HG02981 (cell line): ENCODE measurements around the gene PPIF.
A peak's percentile ranks its signal among the peaks of the same experiment; 100 is the strongest.

Experiments used
- ATAC-seq: cut with Tn5 transposase; IDR thresholded peaks from one replicate; pipeline ENCODE4 v1.9.1; 2021; ENCODE audit warnings: mild to moderate bottlenecking, moderate library complexity; ENCODE audit not compliant: unreplicated experiment

The PPIF gene

DNA sequence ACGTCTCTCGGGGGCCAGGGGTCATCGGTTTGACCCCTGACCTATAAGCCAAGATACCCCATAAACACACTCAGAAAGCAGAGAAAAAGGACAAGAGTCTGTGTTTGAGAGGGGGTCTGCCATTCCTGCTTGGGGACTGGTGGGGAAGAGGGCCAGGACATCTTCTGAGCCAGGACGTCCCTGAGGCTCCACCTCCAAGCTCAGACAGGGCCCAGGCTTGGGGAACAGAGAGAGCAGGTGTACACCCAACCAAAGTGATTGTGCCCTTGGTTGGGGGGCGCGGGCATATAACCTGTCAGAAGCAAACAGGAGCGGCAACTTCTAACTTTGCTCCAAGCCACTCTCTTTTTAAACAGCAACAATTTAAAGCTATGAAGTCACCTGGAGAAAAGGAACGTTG, 33.9 kb upstream of the PPIF start:
- ATAC-seq: no peak

DNA sequence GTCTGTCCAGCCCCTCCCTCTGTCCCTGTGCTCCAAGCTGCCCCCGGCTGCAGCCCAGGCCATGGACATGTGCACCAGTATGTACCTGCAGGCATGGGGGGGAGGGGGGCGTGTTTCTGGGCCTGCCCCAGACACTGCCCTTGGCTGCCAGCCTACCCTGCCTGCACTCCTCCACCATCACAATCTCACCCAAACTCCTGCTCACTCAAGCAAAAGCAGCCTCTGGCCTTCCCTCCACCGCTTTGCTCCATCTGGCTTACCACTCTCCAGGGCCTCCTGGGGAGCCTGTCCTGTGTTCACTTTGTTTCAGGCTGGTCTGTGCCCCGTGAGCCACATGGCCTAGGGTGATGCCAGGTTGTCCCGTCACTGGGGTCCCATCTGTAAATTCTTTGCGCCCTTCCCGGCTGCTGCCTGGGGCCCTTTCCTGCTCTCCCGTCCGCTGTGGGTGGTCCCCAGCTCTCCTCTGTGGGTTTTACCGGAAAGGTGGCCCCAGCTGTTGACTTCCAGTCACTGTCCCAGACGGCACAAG, 33.3 kb upstream of the PPIF start:
- ATAC-seq: no peak

DNA sequence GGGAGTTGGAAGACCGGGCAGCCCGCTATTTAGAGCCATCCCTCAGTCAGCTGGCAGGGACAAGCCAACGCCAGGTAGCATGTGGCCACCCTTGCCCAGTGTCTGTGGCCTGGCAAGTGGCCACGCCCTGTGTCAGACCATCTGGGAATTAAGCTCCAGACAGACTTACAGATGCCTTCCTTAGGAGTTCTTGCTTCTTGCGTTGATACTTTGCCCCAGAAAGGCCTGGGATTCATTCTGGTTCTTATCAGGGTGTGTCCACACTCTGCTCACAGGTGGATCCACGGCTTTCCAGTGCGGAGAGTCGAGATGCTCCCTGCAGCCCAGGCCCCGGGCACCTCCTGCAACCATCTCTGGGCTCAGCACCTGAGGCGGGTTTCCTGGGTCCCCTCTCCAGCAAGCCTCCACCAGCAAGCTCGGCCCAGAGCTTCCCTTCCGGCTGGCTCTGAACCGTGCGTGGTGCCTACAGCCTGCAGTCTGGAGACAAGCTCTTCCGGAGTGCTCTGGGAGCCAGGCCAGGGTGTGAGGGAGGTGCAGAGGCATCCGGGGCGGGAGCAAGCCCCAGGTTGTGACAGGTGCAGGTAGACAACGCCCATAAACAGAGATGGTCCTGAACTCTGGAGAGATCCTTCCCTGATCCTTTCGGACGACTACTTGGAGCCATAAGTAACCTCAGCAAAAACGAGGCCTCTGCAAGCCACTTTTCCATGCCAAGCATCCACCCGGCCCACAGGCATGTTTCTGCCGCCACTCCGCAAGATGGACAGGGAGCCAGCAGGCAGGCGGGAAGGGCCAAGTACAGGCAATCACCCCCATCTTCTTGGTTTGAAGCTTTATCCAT, 32.3 kb upstream of the PPIF start:
- no peak for ATAC-seq

DNA sequence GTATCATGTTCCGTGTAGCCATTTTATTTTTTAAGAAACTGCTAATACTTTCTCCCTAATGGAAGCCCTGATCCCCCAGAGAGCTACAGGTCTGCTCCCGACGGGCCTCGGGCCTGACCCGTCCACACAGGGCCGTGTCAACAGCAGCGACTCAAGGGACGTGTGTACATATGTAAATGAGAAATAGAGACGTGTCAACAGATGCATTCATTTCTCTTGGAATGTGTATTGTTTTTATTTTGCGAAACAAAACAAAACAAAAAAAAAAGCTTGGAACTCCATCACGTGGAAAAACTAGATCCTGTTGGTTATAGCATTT, 31.7 kb upstream of the PPIF start:
- ATAC-seq: no peak

DNA sequence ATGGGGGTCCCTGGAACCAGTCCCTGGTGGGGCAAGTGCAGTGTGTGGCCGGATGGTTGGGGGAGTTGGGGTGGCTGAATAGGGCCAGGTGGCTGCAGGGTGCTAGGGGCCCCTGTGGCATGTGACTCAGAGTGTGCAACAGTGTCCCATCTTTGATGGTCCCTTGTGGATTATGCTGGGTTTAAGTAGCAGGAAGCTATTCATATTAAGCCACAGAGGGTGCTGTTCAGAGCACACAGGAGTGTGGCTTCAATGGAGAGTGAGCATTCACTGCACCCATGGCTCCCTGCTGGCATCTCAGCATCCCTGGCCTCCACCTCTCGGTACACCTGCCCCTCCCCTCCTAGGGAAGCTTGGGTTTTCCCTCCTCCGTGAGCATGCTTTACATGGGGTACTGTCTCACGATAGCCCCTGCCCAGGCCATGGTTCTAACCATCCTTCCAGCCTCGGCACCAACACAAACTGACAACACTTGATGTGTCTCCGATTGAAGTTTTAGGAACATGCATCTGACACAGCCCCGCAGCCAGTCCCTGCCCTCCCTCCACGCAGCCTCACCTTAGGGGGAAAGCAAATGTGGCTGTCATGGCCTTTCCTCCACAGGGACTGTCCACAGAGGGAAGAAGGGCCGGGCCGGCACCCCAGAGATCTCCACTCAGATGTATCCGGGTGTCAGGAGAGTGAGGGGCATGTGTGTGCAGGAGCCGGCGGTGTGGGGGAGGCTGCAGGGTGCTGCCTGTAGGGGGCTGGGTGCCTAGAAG, 30.4 kb upstream of the PPIF start:
- ATAC-seq: peak; percentile 71

DNA sequence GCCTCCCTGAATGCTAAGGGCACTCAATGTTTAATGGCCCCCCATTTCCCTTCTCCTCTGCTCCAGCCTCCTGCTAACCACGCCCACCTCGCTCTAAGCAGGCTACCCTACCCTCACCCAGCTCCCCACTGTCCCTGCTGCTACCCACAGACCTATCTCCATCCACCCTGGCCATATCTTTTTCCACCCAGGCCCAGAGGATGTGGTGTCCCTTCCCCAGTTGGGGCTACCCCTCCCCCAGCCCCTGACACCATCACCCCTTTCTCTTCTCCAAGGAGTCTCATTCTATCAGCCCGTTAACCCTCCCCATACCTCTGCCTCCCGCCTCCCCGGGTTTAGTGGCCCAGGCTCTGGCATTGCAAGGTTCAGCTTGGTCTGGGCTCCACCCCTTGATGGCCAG, 28.9 kb upstream of the PPIF start:
- no peak for ATAC-seq

DNA sequence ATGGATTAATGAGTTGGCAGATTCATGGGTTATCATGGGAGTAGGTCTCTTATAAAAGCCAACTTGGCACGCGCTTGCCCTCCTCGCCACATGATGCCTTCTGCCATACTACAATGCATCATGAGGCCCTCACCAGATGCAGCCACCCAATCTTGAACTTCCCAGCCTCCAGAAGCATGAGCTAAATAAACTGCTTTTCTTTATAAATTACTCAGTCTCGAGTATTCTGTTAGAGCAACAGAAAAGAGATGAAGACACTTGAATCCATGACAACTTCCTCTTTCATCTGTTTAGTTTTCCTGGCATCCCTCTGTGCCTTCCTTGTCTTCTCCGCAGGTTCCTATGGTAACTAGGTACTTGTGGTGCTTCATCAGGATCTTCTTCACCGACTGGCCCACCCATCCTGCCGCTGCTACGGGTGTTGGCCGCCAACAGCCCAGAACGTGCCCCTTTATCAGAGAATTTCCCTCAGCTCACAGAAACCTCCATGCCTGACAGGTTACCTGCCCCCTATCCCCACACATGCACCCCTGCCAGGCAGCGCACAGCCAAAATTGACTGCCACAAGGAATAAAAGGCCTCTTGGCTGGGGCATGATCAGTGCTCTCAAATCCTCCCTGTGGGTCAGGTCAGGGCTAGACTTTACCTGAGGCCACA, 28.0 kb upstream of the PPIF start:
- ATAC-seq: no peak

DNA sequence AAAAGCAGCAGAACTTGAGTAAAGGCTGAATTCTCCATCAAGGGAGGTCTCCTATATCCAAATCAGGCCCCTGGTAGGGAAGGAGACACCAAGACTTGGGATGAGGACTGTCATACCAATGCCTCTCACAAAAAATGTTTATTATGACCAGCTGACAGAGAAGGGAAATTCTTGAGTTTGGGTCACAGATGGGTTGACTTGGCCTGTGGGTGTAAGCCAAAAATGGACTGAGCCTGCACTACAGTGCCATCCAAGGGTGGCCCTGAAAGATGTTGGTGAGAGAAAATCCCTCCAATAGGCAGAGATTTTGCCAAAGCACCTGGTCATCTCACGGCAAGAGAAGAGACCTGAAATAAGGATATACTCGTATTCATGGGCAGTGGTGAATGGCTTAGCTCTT, 27.0 kb upstream of the PPIF start:
- no peak for ATAC-seq

DNA sequence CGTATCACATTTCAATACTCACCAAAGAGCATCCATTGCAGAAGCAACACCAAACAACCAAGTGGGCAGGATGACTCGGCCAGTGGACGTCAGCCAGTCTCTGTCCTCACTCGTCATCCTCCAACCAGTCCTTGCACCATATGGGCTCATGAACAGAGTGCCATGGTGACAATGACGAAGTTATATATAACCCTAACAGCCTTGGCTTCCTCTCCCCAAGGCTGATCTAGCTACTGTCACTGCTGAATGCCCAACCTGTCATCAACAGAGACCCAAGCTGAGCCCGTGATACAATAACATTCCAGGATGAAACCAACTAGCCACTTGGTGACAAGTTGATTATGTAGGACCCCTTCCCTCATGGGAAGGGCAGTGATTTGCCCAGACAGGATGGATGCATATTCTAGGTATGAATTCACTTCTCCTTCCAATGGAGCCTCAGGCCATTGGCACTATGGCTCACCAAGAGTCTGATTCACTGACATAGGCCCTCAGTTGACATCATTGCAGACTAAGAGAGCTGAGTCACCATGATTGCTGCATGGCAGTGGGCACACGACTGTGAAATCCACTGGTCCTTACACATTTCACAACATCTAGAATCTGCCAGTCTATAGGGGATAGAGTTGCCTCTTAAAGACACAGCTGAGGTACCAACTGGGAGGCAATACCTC, 26.3 kb upstream of the PPIF start:
- no peak for ATAC-seq

DNA sequence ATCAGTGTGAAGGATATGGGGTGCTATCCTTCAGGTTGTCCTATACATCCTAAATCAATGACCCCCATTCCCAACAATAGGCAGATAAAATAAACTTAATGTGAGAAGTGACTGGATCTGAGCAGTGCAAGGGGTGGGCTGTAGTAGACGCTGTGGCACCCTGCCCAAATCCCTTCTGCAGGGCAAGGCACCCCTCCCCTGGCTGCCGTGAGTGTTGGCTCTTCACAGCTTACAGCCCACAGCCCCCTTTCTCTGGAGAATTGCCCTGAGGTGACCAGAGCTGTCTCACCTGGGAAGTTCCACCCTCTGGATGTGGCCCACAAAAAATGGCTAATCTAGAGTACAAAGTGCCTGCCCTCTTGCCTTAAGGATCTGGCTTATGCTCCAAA, 25.8 kb upstream of the PPIF start:
- ATAC-seq: no peak

DNA sequence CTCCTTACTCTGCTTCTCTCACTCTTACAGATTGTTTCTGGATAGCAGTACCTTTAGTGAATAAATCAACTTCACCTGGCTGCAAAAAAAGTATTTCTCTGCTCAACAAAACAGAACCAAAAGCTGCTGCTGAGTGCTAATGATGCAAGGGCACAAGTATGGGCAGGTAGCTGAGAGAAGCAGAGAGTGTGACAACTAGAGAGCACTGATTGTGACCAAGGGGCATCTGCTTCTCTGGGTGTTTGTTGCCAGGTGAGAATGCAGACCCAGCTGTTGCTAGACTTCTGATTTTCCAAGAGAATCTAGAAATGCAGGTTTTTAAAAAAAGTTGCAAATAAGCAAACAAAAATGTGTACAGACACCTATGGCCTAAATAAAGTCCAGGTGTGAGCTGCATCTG, 25.3 kb upstream of the PPIF start:
- ATAC-seq: no peak

DNA sequence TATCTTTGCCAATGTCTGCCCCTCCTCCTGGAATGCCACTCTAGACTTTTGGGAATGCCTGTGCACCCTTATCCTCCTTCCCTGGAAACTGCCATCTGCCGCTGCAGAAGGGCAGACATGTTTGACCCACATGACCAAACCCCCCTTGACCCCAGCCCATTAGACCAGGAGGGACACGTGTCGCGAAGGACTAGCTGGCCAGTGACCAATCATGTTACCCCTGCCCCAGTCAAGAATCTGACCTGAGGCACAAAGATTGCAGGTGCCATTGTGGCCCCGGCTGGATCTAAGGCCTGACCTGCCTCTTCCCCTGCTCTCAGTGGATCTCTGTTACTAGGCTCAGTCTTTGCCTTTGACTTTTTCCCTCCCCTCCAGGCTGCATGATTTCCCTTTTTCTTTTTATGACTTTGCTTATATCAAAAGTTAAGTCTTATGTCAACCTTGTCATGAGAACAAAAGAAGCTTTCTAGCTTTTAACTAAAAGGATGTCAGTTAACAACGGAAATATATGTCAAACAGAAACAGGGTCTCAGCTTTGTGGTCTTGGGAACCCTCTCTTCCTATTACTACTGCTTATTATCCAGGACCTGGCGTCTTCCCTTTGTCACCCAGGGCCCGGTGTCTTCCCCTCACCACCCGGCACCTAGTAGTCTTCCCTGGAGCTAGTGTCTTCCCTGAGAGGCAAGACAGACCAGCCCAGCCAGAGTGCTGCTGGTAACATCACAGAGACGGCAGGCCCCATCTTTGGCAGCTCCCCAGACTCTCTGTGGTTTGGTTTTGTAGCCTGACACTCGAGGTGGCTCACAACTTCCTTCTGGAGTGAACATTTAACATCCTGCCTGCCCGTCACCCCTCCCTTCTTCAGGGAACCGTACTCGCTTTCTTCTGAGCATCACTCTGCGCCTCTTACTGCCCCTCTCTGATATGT, 24.4 kb upstream of the PPIF start:
- peak; percentile 56 for ATAC-seq

DNA sequence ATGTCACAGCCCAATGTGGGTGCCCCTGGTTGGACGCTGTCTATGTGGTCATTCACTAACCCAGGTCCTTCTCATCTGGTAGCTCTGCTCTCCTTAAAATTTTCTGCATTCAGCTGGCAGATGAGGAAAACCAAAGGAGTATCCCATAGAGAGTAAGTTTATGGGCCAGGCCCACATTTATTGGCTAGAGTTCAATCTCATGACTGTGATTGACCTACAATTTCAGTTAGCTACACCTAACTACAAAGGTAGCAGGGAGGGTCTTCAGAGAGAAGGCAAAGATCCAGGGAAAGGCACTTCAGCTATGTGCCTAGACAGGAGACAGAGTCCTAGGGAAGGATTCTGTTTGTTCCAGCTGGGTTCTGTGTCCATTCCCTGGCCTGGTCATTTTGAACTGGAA, 23.7 kb upstream of the PPIF start:
- ATAC-seq: no peak

DNA sequence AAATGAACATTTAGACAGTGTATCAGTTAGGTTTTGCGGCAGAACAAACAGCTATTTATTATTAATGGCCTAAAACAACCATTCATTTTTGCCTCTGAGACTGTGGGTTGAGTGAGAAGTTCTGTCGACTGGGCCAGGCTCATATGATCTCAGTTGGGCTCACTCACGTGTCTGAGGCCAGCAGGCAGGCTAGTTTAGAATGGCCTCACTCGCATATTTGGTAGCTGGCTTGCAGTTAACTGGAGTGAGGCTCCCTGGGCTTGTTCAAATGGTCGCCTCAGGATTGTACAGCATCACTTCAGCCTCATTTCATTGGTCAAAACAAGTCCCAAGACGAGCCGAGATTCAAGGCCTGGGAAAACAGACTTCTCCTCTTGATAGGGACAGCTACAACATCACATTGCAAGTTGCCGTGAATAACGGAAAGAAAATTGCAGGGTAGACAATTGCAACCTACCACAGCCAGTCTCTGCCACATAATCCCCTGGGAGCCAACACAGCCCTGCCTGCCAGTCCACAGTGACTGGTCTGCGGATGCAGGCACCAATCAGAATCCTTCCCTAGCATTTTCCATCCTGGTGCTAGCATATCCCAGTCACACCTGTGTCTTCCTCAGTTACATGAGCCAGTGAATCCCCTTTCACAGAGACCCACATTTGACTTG, 23.1 kb upstream of the PPIF start:
- no peak for ATAC-seq

DNA sequence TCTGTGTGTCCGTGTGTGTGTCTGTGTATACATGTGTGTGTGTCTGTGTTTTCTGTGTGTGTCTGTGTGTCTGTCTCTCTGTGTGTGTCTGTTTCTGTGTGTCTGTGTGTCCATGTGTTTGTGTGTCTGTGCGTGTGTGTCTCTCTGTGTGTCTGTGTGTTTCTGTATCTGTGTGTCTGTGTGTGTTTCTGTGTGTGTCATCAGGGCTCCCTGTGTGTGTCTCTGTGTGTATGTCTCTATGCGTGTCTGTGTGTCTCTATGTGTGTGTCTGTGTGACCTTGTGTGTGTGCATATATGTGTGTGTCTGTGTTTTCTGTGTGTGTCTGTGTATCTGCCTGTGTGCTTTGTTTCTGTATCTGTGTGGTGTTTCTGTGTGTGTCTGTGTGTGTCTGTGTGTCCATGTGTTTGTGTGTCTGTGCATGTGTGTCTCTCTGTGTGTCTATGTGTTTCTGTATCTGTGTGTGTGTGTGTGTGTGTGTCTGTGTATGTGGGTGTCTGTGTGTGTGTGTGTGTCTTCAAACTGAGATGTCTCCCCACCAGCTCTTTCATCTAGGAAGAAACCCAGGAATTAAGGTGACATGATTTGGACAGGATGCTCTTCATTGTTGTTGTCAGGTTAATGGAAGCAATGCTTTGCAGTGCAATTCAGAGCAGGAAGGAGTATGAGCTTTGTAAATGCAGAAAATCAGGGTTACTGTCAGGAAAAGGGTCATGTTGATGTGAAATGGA, 20.7 kb upstream of the PPIF start:
- ATAC-seq: no peak

DNA sequence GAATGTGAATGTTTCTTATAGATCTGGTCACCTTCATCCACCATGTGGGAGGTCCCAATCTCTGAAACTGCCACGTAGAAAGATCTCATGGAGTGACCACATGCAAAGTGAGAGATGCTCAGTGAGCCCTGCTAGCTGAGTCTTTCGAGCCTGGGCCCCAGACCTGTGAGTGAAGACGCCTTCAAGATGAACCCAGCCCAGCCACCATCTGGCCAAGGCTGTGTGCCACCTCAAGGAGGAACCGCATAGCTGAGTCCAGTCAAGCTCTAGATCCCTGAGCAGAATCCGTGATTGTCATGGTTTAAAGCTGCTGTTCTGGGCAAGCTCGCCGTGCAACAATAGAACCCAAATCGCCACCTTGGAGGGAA, 20.2 kb upstream of the PPIF start:
- ATAC-seq: peak; percentile 34

DNA sequence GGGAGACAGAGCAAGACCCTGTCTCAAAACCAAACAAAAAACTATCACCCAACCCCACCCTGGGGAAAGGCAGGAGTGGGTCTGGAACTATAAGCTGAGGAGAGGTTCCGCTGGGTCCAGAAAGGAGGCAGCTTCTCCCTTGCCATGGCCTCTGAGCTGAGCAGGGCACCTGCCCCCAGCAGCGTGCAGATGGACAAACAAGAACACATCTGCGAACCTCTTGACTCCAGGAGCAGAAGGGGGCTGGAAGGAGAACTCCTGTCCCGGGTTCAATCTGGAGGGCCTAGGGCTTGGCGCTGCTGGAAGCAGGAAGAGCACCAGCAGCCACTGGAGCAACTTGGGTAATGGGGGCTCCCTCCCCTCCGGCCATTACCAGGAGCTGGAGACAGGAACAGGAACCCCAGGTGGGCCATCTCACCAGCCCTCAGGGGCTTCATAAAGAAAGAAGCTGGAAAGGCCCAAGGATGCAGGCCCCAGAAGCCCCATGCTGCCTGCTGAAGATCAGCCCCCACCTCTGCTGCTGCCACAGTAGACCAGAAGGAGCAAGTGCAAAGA, 19.0 kb upstream of the PPIF start:
- ATAC-seq: no peak

DNA sequence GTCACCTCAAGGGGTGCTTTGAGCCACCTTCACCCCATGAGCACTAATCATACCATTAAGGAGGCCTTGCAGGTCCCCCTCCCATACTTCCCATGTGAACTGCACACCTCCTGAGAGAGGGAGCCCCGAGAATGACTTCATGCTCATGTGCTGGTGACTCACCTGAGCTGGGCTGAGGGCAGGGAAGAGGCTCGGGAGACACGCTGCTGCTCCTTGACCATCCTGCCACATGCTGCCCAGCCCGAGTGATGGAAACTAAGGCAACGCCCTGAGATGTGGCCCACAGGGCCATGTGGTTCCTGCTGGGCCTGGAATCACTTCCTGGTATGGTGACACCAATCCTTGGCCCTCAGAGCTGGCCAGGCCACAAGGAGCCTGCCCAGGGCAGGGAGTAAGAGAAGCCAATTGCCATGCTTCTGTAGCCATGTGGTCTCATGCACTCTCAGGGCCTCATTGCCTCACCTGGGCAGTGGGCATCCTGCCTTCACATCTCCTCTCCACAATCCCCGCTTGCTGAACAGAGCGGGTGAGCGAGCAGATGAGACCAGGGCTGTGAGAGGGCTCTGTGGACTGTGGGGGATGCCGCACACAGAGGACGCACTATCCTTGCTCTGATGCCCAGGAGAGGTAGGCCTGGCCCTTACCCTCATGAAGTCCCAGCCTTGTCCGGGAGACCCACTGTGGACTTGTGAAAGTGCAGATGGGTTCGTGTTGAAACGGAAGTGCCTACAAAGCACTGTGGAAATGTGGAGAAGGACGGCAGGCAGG, 18.3 kb upstream of the PPIF start:
- ATAC-seq: no peak
